ENCODE data around the gene BTBD16.

The BTBD16 gene

GRCh38 chr10:122261584-122261983 lies 9.5 kb upstream of the BTBD16 start:
- TF ChIP-seq, protein P1, sequence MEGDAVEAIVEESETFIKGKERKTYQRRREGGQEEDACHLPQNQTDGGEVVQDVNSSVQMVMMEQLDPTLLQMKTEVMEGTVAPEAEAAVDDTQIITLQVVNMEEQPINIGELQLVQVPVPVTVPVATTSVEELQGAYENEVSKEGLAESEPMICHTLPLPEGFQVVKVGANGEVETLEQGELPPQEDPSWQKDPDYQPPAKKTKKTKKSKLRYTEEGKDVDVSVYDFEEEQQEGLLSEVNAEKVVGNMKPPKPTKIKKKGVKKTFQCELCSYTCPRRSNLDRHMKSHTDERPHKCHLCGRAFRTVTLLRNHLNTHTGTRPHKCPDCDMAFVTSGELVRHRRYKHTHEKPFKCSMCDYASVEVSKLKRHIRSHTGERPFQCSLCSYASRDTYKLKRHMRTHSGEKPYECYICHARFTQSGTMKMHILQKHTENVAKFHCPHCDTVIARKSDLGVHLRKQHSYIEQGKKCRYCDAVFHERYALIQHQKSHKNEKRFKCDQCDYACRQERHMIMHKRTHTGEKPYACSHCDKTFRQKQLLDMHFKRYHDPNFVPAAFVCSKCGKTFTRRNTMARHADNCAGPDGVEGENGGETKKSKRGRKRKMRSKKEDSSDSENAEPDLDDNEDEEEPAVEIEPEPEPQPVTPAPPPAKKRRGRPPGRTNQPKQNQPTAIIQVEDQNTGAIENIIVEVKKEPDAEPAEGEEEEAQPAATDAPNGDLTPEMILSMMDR (IDR thresholded peaks at IDR 0.05; ENCODE audit: insufficient read depth, missing control alignments), result no peak
- DNase-seq (ENCODE audit: insufficient read length, low spot score) (no peak), FAIRE-seq (no peak)

GRCh38 chr10:122263971-122264370 lies 7.1 kb upstream of the BTBD16 start:
- no peak for DNase-seq (ENCODE audit: insufficient read length, low spot score)
- FAIRE-seq, result no peak

GRCh38 chr10:122264436-122264835 lies 6.7 kb upstream of the BTBD16 start:
- no peak for FAIRE-seq
- TF ChIP-seq, protein P1 (IDR thresholded peaks at IDR 0.05; ENCODE audit: insufficient read depth, missing control alignments), result no peak
- DNase-seq (ENCODE audit: insufficient read length, low spot score), result no peak

More at GRCh38 chr10:122263971-122264370, 7.1 kb upstream of the BTBD16 start:
- TF ChIP-seq, protein P1 (IDR thresholded peaks at IDR 0.05; ENCODE audit: insufficient read depth, missing control alignments), result no peak

- no peak for DNase-seq (ENCODE audit: insufficient read length, low spot score)
- FAIRE-seq, result no peak
- TF ChIP-seq, protein P1 (IDR thresholded peaks at IDR 0.05; ENCODE audit: insufficient read depth, missing control alignments), result no peak
Measured at GRCh38 chr10:122264931-122265330, 6.2 kb upstream of the BTBD16 start.

- TF ChIP-seq, protein P1 (IDR thresholded peaks at IDR 0.05; ENCODE audit: insufficient read depth, missing control alignments), result no peak
- FAIRE-seq (no peak), DNase-seq (ENCODE audit: insufficient read length, low spot score) (no peak)
Measured at GRCh38 chr10:122265896-122266295, 5.2 kb upstream of the BTBD16 start.

DNA sequence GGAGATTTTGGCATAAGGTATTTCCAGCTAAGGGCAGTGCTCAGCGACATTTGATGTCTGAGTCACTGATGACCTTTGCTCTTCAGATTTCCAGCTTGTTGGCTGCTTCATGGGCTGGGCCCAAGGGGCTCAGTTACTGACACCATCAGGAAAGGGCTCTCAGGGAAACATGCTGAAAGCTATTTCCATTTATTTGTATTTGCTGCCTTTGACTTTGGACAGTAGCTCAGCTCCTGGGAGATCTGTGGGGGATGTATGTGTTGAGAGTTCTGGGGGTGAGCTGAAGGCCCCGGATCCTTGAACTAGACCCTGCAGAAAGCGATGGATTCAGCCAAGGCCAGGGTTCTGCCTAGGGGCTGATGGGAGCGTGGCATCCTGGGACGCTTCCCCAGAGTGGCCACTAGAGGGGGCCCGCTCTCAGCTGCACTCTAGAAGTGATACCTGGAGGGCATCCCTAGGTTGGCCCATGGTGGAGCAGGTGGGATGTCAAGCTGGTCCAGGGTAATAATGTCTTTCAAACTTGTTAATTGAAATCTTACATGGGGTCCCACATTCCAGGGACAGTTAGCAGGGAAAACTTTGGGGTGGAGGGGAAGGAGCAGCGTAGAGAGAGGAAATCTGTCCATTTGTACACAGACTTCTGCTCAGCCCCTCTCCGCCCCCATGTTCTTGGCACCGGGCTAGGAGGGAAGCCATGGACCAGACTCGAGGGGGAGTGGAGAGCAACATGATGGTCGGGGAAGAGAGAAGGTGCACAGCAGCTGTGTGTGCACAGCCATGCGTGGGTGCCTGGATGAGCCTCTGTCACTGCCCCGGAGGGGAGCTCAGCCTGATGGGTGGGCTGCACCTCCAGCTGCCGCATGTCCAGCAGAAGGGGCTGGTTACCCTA lies 3.0 kb upstream of the BTBD16 start:
- TF ChIP-seq, protein P1 (IDR thresholded peaks at IDR 0.05; ENCODE audit: insufficient read depth, missing control alignments), result peak; percentile 82
- no peak for FAIRE-seq
- peak; percentile 53 for DNase-seq (ENCODE audit: insufficient read length, low spot score)

DNA sequence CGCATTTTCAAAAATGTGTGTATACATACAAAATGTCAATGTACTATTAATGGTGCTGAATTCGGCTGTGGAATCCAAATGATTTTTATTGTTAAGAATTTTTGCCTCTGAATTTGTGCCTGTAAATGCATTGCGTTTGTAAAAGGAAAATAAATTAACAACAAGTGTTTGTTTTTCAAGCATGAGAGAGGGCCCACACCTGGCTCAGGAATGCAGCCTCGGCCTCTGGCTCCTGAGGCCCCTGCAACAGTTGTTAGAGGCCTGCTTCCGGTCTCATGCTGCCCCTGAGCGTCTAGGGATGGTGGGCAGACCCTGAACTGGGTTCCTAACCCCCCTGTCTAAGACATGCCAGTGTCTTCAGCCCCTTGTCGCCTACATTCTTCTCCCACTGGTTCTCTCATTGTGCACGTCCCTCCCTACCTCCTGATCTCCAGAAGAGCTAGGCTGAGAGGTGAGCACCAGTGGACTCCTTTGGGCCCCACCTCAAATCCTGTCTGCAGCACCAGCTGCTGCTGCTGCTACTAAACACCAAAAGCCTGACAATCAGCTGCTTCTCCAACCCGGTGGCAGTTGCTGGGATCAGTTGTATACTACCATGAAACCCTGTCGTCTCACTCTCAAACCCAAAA lies 1.9 kb upstream of the BTBD16 start:
- TF ChIP-seq, protein P1 (IDR thresholded peaks at IDR 0.05; ENCODE audit: insufficient read depth, missing control alignments), result no peak
- no peak for FAIRE-seq
- no peak for DNase-seq (ENCODE audit: insufficient read length, low spot score)

All from D721Med (cell line).